HG03460 (cell line): ENCODE results near the gene HDAC4.
"Not testable (repeated sequence)": the region's sequence is repeated elsewhere in the genome, so short reads cannot be mapped to it uniquely, and the experiment has no call there.

Experiments used
- ATAC-seq: cut with Tn5 transposase; IDR thresholded peaks from one replicate; pipeline ENCODE4 v1.9.1; 2021; ENCODE audit not compliant: unreplicated experiment

HDAC4 gene

GRCh38 chr2:239042551-239043320, 358.1 kb downstream of the HDAC4 start:
- no peak for ATAC-seq

- ATAC-seq, result no peak
These were observed 358.8 kb downstream of the HDAC4 start for GRCh38 chr2:239042046-239042445.

- ATAC-seq, result no peak
These were observed 359.8 kb downstream of the HDAC4 start for GRCh38 chr2:239041062-239041461.

GRCh38 chr2:239040152-239040761, 360.6 kb downstream of the HDAC4 start:
- no peak for ATAC-seq

- ATAC-seq, result no peak
These were observed 361.4 kb downstream of the HDAC4 start for GRCh38 chr2:239039479-239039861.

- no peak for ATAC-seq
These were observed 361.9 kb downstream of the HDAC4 start for GRCh38 chr2:239038773-239039478.

GRCh38 chr2:239038284-239038683, 362.5 kb downstream of the HDAC4 start:
- not testable (repeated sequence) for ATAC-seq

- no peak for ATAC-seq
These were observed 363.3 kb downstream of the HDAC4 start for GRCh38 chr2:239037559-239037910.

GRCh38 chr2:239036819-239037558, 363.8 kb downstream of the HDAC4 start:
- ATAC-seq, result no peak

- no peak for ATAC-seq
These were observed 364.7 kb downstream of the HDAC4 start for GRCh38 chr2:239035997-239036731.

GRCh38 chr2:239035361-239035814, 365.4 kb downstream of the HDAC4 start:
- no peak for ATAC-seq

- no peak for ATAC-seq
These were observed 366.1 kb downstream of the HDAC4 start for GRCh38 chr2:239034561-239035341.

- no peak for ATAC-seq
These were observed 366.8 kb downstream of the HDAC4 start for GRCh38 chr2:239033801-239034560.

- ATAC-seq, result no peak
These were observed 370.9 kb downstream of the HDAC4 start for GRCh38 chr2:239029958-239030357.

GRCh38 chr2:239028253-239028619, 372.6 kb downstream of the HDAC4 start:
- no peak for ATAC-seq

GRCh38 chr2:239027391-239028252, 373.2 kb downstream of the HDAC4 start:
- no peak for ATAC-seq

GRCh38 chr2:239026711-239027361, 374.0 kb downstream of the HDAC4 start:
- no peak for ATAC-seq

- ATAC-seq, result no peak
These were observed 374.8 kb downstream of the HDAC4 start for GRCh38 chr2:239025951-239026461.
